ACC112 (cell line): ENCODE measurements around the gene PRICKLE3.

Experiments used
- H2AFZ ChIP-seq: fragments of 200-600 bp; sonication (generic); one replicate; pipeline ENCODE4 v1.6.0; 2017; ENCODE audit warnings: antibody characterized with exemption, low read length; ENCODE audit not compliant: unreplicated experiment
- H3K27ac ChIP-seq: fragments of 200-600 bp; sonication (generic); 2 replicates; pipeline ENCODE4 v1.5.1; 2014; ENCODE audit warnings: low read depth, mild to moderate bottlenecking, antibody characterized with exemption, low read length, moderate library complexity
- H3K27me3 ChIP-seq: fragments of 200-600 bp; sonication (generic); 2 replicates; pipeline ENCODE4 v1.6.1; 2014; ENCODE audit warnings: mild to moderate bottlenecking, antibody characterized with exemption, low read length, moderate library complexity, mixed read lengths; ENCODE audit not compliant: insufficient read depth
- H3K36me3 ChIP-seq: fragments of 200-600 bp; sonication (generic); 2 replicates; pipeline ENCODE4 v1.6.1; 2016; ENCODE audit warnings: mild to moderate bottlenecking, antibody characterized with exemption, low read length, moderate library complexity, mixed read lengths; ENCODE audit not compliant: insufficient read depth
- H3K4me1 ChIP-seq: fragments of 200-600 bp; sonication (generic); one replicate; pipeline ENCODE4 v1.6.1; 2016; ENCODE audit warnings: low read length, mixed read lengths; ENCODE audit not compliant: insufficient read depth, unreplicated experiment, control insufficient read depth
- H3K4me3 ChIP-seq: fragments of 200-600 bp; sonication (generic); 2 replicates; pipeline ENCODE4 v1.5.1; 2014; ENCODE audit warnings: mild to moderate bottlenecking, low read depth, low read length
- H3K79me2 ChIP-seq: fragments of 200-600 bp; sonication (generic); one replicate; pipeline ENCODE4 v1.6.0; 2016; ENCODE audit warnings: low read length; ENCODE audit not compliant: control insufficient read depth, unreplicated experiment, insufficient read depth

Gene PRICKLE3

GRCh38 chrX:49186125-49187027, at the start of gene PRICKLE3:
TSS of gene PRICKLE3 (minus strand) at chrX:49186373. CDS start at chrX:49186297, 76 bp downstream.
- H3K27ac ChIP-seq = peak within 1 kb of the TSS; percentile 38; the same call in 1 of the 2 replicates
- H3K4me1 ChIP-seq = peaks cover 7% of the 10 kb centered on the region
- no peaks in the 10 kb centered on the region for H3K27me3 ChIP-seq
- H3K4me3 ChIP-seq = peak within 1 kb of the TSS; percentile 88
- H2AFZ ChIP-seq = no peak within 1 kb of the TSS
- H3K36me3 ChIP-seq = no peaks in the 10 kb centered on the region
- peaks cover 6% of the 10 kb centered on the region for H3K79me2 ChIP-seq

GRCh38 chrX:49233887-49234555, 47.8 kb upstream of the PRICKLE3 start:
- Histone ChIP-seq H2AFZ (no peak overlapping the region), H3K4me1 (no peaks in the 10 kb centered on the region), H3K27ac (no peak overlapping the region), H3K79me2 (no peaks in the 10 kb centered on the region), H3K27me3 (no peaks in the 10 kb centered on the region), H3K4me3 (no peak overlapping the region), H3K36me3 (no peaks in the 10 kb centered on the region)

- Histone ChIP-seq H2AFZ (no peak within 1 kb of the TSS), H3K27ac (no peak within 1 kb of the TSS), H3K27me3 (no peaks in the 10 kb centered on the region), H3K36me3 (no peaks in the 10 kb centered on the region), H3K79me2 (no peaks in the 10 kb centered on the region), H3K4me3 (no peak within 1 kb of the TSS), H3K4me1 (no peaks in the 10 kb centered on the region)
Measured at GRCh38 chrX:49233176-49233575, 47.0 kb upstream of the PRICKLE3 start, which contains the start of gene CACNA1F. TSS of gene CACNA1F (minus strand) at chrX:49233340. CDS start at chrX:49233309, 31 bp downstream.

- Histone ChIP-seq H3K4me1 (no peaks in the 10 kb centered on the region), H2AFZ (no peak overlapping the region), H3K27ac (no peak overlapping the region), H3K27me3 (no peaks in the 10 kb centered on the region), H3K4me3 (no peak overlapping the region), H3K36me3 (no peaks in the 10 kb centered on the region), H3K79me2 (no peaks in the 10 kb centered on the region)
Measured at GRCh38 chrX:49232525-49232924, 46.4 kb upstream of the PRICKLE3 start.

GRCh38 chrX:49231333-49232000, 45.3 kb upstream of the PRICKLE3 start:
- Histone ChIP-seq H3K36me3 (no peaks in the 10 kb centered on the region), H3K27me3 (no peaks in the 10 kb centered on the region), H2AFZ (no peak overlapping the region), H3K4me3 (no peak overlapping the region), H3K79me2 (no peaks in the 10 kb centered on the region), H3K4me1 (no peaks in the 10 kb centered on the region), H3K27ac (no peak overlapping the region)

GRCh38 chrX:49230500-49231232, 44.5 kb upstream of the PRICKLE3 start:
- no peaks in the 10 kb centered on the region for H3K79me2 ChIP-seq
- no peaks in the 10 kb centered on the region for H3K36me3 ChIP-seq
- H3K27ac ChIP-seq = no peak overlapping the region
- H3K4me1 ChIP-seq = no peaks in the 10 kb centered on the region
- H3K4me3 ChIP-seq = peak overlapping the region; percentile 59
- peak overlapping the region; percentile 42 for H2AFZ ChIP-seq
- no peaks in the 10 kb centered on the region for H3K27me3 ChIP-seq

GRCh38 chrX:49228185-49228584, 42.0 kb upstream of the PRICKLE3 start:
- H3K27ac ChIP-seq = no peak overlapping the region
- H3K79me2 ChIP-seq = no peaks in the 10 kb centered on the region
- H2AFZ ChIP-seq = no peak overlapping the region
- H3K27me3 ChIP-seq = no peaks in the 10 kb centered on the region
- no peak overlapping the region for H3K4me3 ChIP-seq
- no peaks in the 10 kb centered on the region for H3K36me3 ChIP-seq
- no peaks in the 10 kb centered on the region for H3K4me1 ChIP-seq

GRCh38 chrX:49227726-49228125, 41.6 kb upstream of the PRICKLE3 start:
- Histone ChIP-seq H3K27ac (no peak overlapping the region), H3K27me3 (no peaks in the 10 kb centered on the region), H3K79me2 (no peaks in the 10 kb centered on the region), H3K36me3 (no peaks in the 10 kb centered on the region), H3K4me1 (no peaks in the 10 kb centered on the region), H3K4me3 (no peak overlapping the region), H2AFZ (no peak overlapping the region)

GRCh38 chrX:49226946-49227345, 40.8 kb upstream of the PRICKLE3 start:
- H3K4me1 ChIP-seq = no peaks in the 10 kb centered on the region
- no peaks in the 10 kb centered on the region for H3K79me2 ChIP-seq
- H3K36me3 ChIP-seq = no peaks in the 10 kb centered on the region
- H3K27me3 ChIP-seq = no peaks in the 10 kb centered on the region
- no peak overlapping the region for H2AFZ ChIP-seq
- no peak overlapping the region for H3K4me3 ChIP-seq
- H3K27ac ChIP-seq = no peak overlapping the region

- no peaks in the 10 kb centered on the region for H3K27me3 ChIP-seq
- no peak overlapping the region for H3K4me3 ChIP-seq
- H3K4me1 ChIP-seq = no peaks in the 10 kb centered on the region
- no peak overlapping the region for H3K27ac ChIP-seq
- no peaks in the 10 kb centered on the region for H3K79me2 ChIP-seq
- H3K36me3 ChIP-seq = no peaks in the 10 kb centered on the region
- no peak overlapping the region for H2AFZ ChIP-seq
Measured at GRCh38 chrX:49225858-49226257, 39.7 kb upstream of the PRICKLE3 start.
